ENCODE data around the gene ARPC2. TPM values are rescaled to one million over a fixed set of nuclear protein-coding genes. Genes with fewer than 3 reads are reported as not detected.
A peak's percentile ranks its signal among the peaks of the same experiment; 100 is the strongest.

The ARPC2 gene
- total RNA-seq, 2 donors from 2014 or later: 517 to 533 TPM

- Mint-ChIP-seq H3K9me3 (no peaks in the 10 kb centered on the region), H3K36me3 (ENCODE audit: insufficient read depth in 2 of 2) (peaks cover 3 to 14% of the 10 kb centered on the region in 2 donors), H3K27ac (peak overlapping the region; percentile 85), H3K27me3 (ENCODE audit: low read depth) (no peaks in the 10 kb centered on the region), H3K4me1 (ENCODE audit: low read depth) (peaks cover 43% of the 10 kb centered on the region), H3K4me3 (no peak overlapping the region)
- no peak for DNase-seq
- ATAC-seq (replicated peaks in 1 of 2): no peak
Observed at GRCh38 chr2:218281449-218281848, 64.5 kb downstream of the ARPC2 start.

GRCh38 chr2:218282173-218282991 lies 65.4 kb downstream of the ARPC2 start:
- peaks cover 52% of the 10 kb centered on the region for H3K4me1 Mint-ChIP-seq (ENCODE audit: low read depth)
- peak overlapping the region; percentile 55 for H3K27ac Mint-ChIP-seq
- H3K36me3 Mint-ChIP-seq (ENCODE audit: insufficient read depth in 2 of 2): peaks cover 3 to 8% of the 10 kb centered on the region in 2 donors
- no peak overlapping the region for H3K4me3 Mint-ChIP-seq
- H3K27me3 Mint-ChIP-seq (ENCODE audit: low read depth): no peaks in the 10 kb centered on the region
- ATAC-seq (replicated peaks in 1 of 2): no peak
- H3K9me3 Mint-ChIP-seq: no peaks in the 10 kb centered on the region
- no peak for DNase-seq

- Mint-ChIP-seq H3K27ac (peak overlapping the region; percentile 96), H3K4me1 (ENCODE audit: low read depth) (peaks cover 71% of the 10 kb centered on the region), H3K4me3 (peak overlapping the region; percentile 94 to 98), H3K36me3 (ENCODE audit: insufficient read depth in 2 of 2) (peaks cover 3 to 11% of the 10 kb centered on the region in 2 donors), H3K9me3 (no peaks in the 10 kb centered on the region), H3K27me3 (ENCODE audit: low read depth) (no peaks in the 10 kb centered on the region)
- peak; percentile 74 to 77 for DNase-seq
- ATAC-seq (replicated peaks in 1 of 2): peak; percentile 48 to 67
Observed at GRCh38 chr2:218284106-218284811, 67.3 kb downstream of the ARPC2 start.

- DNase-seq (no peak), ATAC-seq (replicated peaks in 1 of 2) (no peak)
- peaks cover 3 to 7% of the 10 kb centered on the region in 2 donors for H3K36me3 Mint-ChIP-seq (ENCODE audit: insufficient read depth in 2 of 2)
- peaks cover 84% of the 10 kb centered on the region for H3K4me1 Mint-ChIP-seq (ENCODE audit: low read depth)
- H3K9me3 Mint-ChIP-seq: no peaks in the 10 kb centered on the region
- no peaks in the 10 kb centered on the region for H3K27me3 Mint-ChIP-seq (ENCODE audit: low read depth)
- H3K27ac Mint-ChIP-seq: peak overlapping the region; percentile 96
- H3K4me3 Mint-ChIP-seq: peak overlapping the region; percentile 94 to 98
Observed at GRCh38 chr2:218285604-218286003, 68.6 kb downstream of the ARPC2 start.

DNA sequence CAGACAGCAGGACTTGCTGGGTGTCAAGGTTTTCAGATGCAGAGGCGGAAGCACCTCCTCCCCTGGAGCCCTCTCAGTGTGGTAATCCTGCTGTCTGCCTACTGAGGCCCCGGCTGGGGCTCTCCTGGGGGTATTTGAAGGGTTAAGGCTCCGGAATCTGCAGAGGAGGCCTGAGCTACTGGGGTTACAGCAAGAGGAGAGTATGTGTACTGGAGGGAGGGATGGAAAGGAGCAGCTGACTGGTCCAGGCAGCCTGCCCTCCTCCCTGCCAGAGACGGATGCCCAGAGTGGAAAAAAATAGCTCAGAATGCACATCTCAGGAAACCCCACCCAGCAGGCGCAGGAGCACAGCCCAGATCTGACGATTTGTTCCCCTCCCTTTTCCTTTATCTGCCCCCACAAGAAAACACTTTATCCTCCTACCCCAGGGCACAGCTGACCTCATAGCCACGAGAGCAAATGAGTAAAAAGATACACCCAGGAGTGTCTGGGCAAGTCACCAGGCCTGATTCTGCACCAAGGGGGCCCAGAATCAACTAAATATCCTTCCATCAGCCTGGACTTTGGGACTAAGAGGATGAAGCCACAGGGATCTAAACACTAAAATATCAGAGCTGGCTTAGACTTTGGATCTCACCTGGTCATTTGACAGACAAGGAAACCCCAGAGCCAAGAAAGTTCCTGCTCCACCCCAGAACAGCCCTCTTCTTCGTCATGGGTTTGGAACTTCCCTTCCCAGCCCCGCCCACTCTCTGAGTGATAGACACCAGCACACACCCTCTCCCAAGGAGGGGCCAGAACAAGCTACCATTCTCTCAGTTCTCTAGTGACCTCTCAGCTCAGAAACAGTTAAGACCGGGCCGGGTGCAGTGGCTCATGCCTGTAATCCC lies 69.8 kb downstream of the ARPC2 start:
- Mint-ChIP-seq H3K4me1 (ENCODE audit: low read depth) (peaks cover 95% of the 10 kb centered on the region), H3K4me3 (peak overlapping the region; percentile 94 to 98), H3K27ac (peak overlapping the region; percentile 96), H3K36me3 (ENCODE audit: insufficient read depth in 2 of 2) (peaks cover 0 to 4% of the 10 kb centered on the region in 2 donors), H3K27me3 (ENCODE audit: low read depth) (no peaks in the 10 kb centered on the region), H3K9me3 (no peaks in the 10 kb centered on the region)
- DNase-seq (peak; percentile 84), ATAC-seq (replicated peaks in 1 of 2) (peak; percentile 75 to 76)

- H3K36me3 Mint-ChIP-seq (ENCODE audit: insufficient read depth in 2 of 2): peaks cover 0 to 4% of the 10 kb centered on the region in 2 donors
- DNase-seq (no peak), ATAC-seq (replicated peaks in 1 of 2) (no peak)
- peak overlapping the region; percentile 78 to 87 for H3K4me3 Mint-ChIP-seq
- peak overlapping the region; percentile 94 for H3K27ac Mint-ChIP-seq
- peaks cover 82% of the 10 kb centered on the region for H3K4me1 Mint-ChIP-seq (ENCODE audit: low read depth)
- H3K9me3 Mint-ChIP-seq: no peaks in the 10 kb centered on the region
- no peaks in the 10 kb centered on the region for H3K27me3 Mint-ChIP-seq (ENCODE audit: low read depth)
Observed at GRCh38 chr2:218289639-218290315, 72.8 kb downstream of the ARPC2 start.

DNA sequence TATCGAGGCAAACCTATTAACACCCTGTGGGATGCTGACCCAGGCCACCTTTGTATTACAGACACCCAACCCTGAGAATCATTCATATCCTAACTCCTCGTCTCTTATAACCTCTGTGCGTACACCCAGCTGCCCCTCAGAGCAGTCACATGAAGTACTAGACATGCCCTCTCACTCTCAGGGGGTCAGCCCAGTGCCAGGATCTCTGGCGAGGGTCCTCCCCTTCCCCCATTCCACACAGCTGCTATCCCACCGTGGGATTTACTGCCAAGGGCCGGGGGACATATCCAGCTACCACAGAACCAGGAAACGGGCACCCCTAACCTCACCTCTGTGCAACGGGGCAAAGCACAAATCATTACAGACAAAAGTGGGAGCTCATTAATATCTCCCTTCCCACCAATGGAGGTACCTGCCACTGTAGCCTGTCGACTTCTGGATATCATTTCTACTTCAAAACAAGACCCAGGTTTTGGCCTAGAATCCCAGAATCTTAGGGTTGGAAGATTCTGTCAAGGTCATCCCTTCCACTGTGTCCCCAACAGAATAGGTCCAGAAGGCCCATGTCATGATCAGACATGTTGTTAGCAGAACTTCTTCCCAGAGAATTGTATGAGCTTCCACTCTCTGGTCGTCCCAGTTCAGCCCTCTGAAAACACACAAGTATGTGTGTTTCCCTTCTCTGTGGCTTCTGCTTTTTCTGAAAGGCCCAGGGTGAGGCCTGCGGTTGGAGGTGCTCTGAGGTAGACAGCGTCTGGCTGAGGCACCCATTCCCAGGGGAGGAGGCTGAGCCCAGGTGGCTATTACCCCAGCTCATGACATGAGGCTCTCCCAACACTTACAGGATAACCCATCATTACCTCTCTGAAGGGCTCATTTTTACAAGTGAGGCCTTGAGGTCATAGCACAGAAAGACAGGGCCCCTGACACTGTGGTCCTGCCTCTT lies 73.6 kb downstream of the ARPC2 start:
- Mint-ChIP-seq H3K27me3 (ENCODE audit: low read depth) (no peaks in the 10 kb centered on the region), H3K36me3 (ENCODE audit: insufficient read depth in 2 of 2) (peaks cover 0 to 4% of the 10 kb centered on the region in 2 donors), H3K27ac (peak overlapping the region; percentile 94), H3K9me3 (no peaks in the 10 kb centered on the region), H3K4me1 (ENCODE audit: low read depth) (peaks cover 78% of the 10 kb centered on the region), H3K4me3 (peak overlapping the region; percentile 78 to 87)
- peak; percentile 45 to 47 for DNase-seq
- ATAC-seq (replicated peaks in 1 of 2): no peak

DNA sequence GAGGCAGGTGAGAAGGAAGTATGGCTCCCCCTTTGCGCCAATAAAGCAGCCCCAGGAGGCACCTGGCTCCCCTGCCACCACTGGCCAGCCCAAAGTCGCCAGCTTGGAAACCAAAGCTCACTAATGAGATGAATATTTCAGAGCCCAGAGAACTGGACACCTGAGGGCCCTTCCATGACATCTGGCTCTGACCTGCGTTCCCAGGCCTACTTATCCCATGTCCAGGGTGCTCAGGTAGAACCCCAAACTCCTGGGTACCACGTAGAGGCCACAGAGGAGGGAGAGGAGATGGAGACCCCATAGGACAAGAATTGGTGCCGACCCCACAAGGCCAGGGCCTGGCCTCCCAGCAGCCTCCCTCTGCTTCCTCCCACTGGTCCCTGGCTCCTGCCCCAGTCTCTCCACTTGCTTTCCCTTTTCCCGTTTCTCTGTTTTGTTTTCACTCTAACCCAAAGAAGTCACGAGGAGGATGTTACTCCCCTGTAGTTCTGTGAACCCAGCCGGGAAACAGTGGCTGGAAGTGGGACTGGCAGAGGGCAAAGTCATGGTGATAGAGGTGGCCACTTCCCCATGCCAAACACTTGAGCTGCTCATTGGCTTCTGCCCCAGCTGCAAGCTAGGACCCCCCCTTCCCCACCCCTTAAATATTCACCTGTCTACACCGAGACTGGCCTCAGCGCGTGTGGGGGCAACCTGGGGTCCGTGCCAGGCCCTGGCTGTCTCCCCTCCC lies 74.5 kb downstream of the ARPC2 start:
- H3K4me3 Mint-ChIP-seq: peak overlapping the region; percentile 78 to 87
- no peak for ATAC-seq (replicated peaks in 1 of 2)
- peaks cover 0 to 4% of the 10 kb centered on the region in 2 donors for H3K36me3 Mint-ChIP-seq (ENCODE audit: insufficient read depth in 2 of 2)
- peaks cover 69% of the 10 kb centered on the region for H3K4me1 Mint-ChIP-seq (ENCODE audit: low read depth)
- no peak for DNase-seq
- H3K27me3 Mint-ChIP-seq (ENCODE audit: low read depth): no peaks in the 10 kb centered on the region
- H3K27ac Mint-ChIP-seq: peak overlapping the region; percentile 94
- H3K9me3 Mint-ChIP-seq: no peaks in the 10 kb centered on the region

GRCh38 chr2:218292048-218293014 lies 75.3 kb downstream of the ARPC2 start, which contains the start of gene TMBIM1:
Gene TMBIM1 (minus strand): TSS chr2:218292503. CDS start chr2:218282141, 10,362 bp downstream.
- peak; percentile 82 to 89 for DNase-seq
- Mint-ChIP-seq H3K4me3 (peak within 1 kb of the TSS; percentile 78 to 87), H3K27me3 (ENCODE audit: low read depth) (no peaks in the 10 kb centered on the region), H3K9me3 (no peaks in the 10 kb centered on the region), H3K4me1 (ENCODE audit: low read depth) (peaks cover 61% of the 10 kb centered on the region), H3K27ac (peak within 1 kb of the TSS; percentile 94), H3K36me3 (ENCODE audit: insufficient read depth in 2 of 2) (peaks cover 0 to 4% of the 10 kb centered on the region in 2 donors)
- peak; percentile 92 to 94 for ATAC-seq (replicated peaks in 1 of 2)

DNA sequence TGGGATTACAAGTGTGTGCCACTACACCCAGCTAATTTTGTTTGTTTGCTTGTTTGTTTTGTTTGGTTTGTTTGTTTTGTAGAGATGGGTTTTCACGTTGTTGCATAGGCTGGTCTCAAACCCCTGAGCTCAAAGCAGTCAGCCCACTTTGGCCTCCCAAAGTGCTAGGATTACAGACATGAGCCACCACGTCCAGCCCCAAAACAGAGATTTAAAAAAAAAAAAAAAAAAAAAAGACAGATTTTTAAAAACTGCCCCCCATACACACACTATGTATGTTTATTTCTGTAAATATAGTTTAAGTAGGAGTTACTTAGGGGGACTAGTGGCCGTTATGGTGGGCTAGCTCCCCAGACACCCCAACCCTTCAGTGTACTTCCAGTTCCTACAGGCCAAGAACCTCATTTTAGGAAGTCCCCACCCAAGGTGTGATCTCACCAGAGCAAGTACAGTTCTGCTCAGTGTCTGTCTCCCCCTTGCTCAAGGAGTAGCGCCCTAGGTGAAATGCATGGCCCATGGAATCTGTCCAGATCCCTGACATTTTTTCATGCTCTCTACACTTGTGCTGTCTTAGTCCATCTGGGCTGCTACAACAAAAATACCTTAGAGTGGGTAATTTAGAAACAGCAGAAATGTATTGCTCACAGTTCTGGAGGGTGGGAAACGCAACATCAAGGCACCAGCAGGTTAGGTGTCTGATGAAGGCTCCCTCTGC lies 76.9 kb downstream of the ARPC2 start:
- ATAC-seq (replicated peaks in 1 of 2) (no peak), DNase-seq (no peak)
- Mint-ChIP-seq H3K4me3 (peak overlapping the region in 1 of 2 donors; percentile 13), H3K27me3 (ENCODE audit: low read depth) (no peaks in the 10 kb centered on the region), H3K36me3 (ENCODE audit: insufficient read depth in 2 of 2) (no peaks in the 10 kb centered on the region), H3K4me1 (ENCODE audit: low read depth) (peaks cover 45% of the 10 kb centered on the region), H3K9me3 (no peaks in the 10 kb centered on the region), H3K27ac (no peak overlapping the region)
